ENCODE measurements around the gene PAPLN. TPM values are rescaled to one million over a fixed set of nuclear protein-coding genes. Genes with fewer than 3 reads are reported as not detected.

PAPLN gene
- total and polyA plus RNA-seq, 2 of the 13 experiments (the other 11 are each of a cell fraction or from before 2014, with no cell fraction given): not detected

DNA sequence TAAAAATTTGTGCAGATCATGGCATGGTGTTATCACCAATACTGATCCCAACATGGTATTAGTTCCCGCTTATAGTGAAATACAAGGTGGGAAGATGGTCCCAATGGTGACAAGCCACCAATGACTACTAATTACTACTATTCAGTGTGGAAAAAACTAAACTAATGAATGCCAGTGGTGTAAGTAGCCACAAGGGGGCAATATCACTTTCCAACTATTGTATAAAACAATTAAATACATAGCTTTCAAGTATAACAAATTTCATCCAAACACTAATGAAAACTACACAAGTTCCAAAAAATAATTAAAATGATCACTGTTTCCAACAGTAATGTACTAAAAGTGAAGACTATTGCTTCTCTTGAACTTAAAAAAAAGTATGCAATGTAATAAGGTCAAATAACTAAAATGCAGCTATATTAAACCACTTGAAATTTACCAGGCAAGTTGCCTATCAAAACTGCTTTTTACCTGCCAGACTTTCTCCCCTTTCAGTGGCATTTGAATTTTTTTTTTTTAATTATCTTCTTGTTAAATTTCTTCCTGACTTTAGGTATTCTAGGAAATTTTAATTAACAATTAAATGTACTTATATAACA is 58.0 kb downstream of the PAPLN start:
- no peak overlapping the region for H3K4me3 ChIP-seq (replicated peaks in 1 of 3; ENCODE audit: insufficient read depth in 1 of 3, low read depth in 2 of 3, low read length in 3 of 3)
- H4K20me1 ChIP-seq (ENCODE audit: insufficient read depth, low read length): no peaks in the 10 kb centered on the region
- no TSS peak for BruUV-seq (replicated peaks)
- ChIA-PET CTCF (ENCODE audit: low intra/inter-chr PET ratio, low total read pairs) (interaction anchor here (2.5 kb wide), 1 partner anchor 177 kb away, joined by 24 read pairs; no protein-coding TSS in a partner anchor), POLR2A (interaction anchor here (1.2 to 2.6 kb wide), 4 partner anchors 163 to 195 kb away, joined by 3 to 39 read pairs (median 16); partner anchors contain the start of genes NUMB and RIOX1)
- H3K4me2 ChIP-seq (ENCODE audit: low read depth, low read length): no peak overlapping the region
- FAIRE-seq (peak; percentile 18), DNase-seq (ENCODE audit: low spot score) (peak; percentile 27), ATAC-seq (no peak)
- H3K4me1 ChIP-seq (ENCODE audit: insufficient read depth, low read length): peaks cover 41% of the 10 kb centered on the region
- H3K79me2 ChIP-seq (ENCODE audit: insufficient read depth, low read length): no peaks in the 10 kb centered on the region
- intact Hi-C loops (cut with micrococcal nuclease; ENCODE audit: unreplicated experiment): loop anchor here (1.0 to 5.0 kb wide), 2 partner anchors 162 to 177 kb away; partner anchors contain the start of gene NUMB
- 82% methylated on average over 1 of the region's 1 CpG for WGBS (ENCODE audit: low lambda C conversion rate)
- H3K27me3 ChIP-seq (ENCODE audit: control insufficient read depth in 1 of 2, insufficient read depth in 2 of 2, low read length in 2 of 2): no peaks in the 10 kb centered on the region
- H3K36me3 ChIP-seq (replicated peaks in 1 of 2; ENCODE audit: control insufficient read depth in 1 of 2, insufficient read depth in 2 of 2, low read length in 2 of 2): peaks cover 0 to 20% of the 10 kb centered on the region in 2 experiments; a peak in 3 of 5 replicates
- no peak overlapping the region for H3K27ac ChIP-seq (ENCODE audit: extremely low read length, insufficient read depth, low read length)
- H2AFZ ChIP-seq (ENCODE audit: low read length): no peak overlapping the region
- H3K9ac ChIP-seq (ENCODE audit: insufficient read depth, low read depth, low read length): no peak overlapping the region
- H3K9me3 ChIP-seq (ENCODE audit: low read length): no peaks in the 10 kb centered on the region
- in situ Hi-C loops (cut with HindIII; ENCODE audit: extremely low pct_ligation_motif_present, low pct_unique_long_range_greater_than_20kb): loop anchor here (5.0 kb wide), 1 partner anchor 162 kb away; the partner anchor contains the start of gene NUMB
- TF ChIP-seq RAD21 (CRISPR knock-in tag; IDR thresholded peaks at IDR 0.05) (peak; percentile 41; the same call in 1 of the 2 replicates), ZSCAN9 (CRISPR knock-in tag; IDR thresholded peaks at IDR 0.05; ENCODE audit: borderline replicate concordance) (no peak), ZNF709 (CRISPR knock-in tag; IDR thresholded peaks at IDR 0.05) (no peak), RBAK (CRISPR knock-in tag; IDR thresholded peaks at IDR 0.05) (no peak), GPN1 (CRISPR knock-in tag; IDR thresholded peaks at IDR 0.05; ENCODE audit: borderline replicate concordance) (no peak), ZNF275 (CRISPR knock-in tag; IDR thresholded peaks at IDR 0.05; ENCODE audit: borderline replicate concordance) (no peak), ZNF3 (CRISPR knock-in tag; IDR thresholded peaks at IDR 0.05) (no peak), ZNF646 (CRISPR knock-in tag; IDR thresholded peaks at IDR 0.05) (no peak), STAG1 (CRISPR knock-in tag; IDR thresholded peaks at IDR 0.05) (peak; percentile 58), GATAD1 (CRISPR knock-in tag; IDR thresholded peaks at IDR 0.05) (no peak)
- TF ChIP-seq, protein P1, sequence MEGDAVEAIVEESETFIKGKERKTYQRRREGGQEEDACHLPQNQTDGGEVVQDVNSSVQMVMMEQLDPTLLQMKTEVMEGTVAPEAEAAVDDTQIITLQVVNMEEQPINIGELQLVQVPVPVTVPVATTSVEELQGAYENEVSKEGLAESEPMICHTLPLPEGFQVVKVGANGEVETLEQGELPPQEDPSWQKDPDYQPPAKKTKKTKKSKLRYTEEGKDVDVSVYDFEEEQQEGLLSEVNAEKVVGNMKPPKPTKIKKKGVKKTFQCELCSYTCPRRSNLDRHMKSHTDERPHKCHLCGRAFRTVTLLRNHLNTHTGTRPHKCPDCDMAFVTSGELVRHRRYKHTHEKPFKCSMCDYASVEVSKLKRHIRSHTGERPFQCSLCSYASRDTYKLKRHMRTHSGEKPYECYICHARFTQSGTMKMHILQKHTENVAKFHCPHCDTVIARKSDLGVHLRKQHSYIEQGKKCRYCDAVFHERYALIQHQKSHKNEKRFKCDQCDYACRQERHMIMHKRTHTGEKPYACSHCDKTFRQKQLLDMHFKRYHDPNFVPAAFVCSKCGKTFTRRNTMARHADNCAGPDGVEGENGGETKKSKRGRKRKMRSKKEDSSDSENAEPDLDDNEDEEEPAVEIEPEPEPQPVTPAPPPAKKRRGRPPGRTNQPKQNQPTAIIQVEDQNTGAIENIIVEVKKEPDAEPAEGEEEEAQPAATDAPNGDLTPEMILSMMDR (CRISPR knock-in tag; IDR thresholded peaks at IDR 0.05): peak; percentile 62
- TF ChIP-seq, protein P2, sequence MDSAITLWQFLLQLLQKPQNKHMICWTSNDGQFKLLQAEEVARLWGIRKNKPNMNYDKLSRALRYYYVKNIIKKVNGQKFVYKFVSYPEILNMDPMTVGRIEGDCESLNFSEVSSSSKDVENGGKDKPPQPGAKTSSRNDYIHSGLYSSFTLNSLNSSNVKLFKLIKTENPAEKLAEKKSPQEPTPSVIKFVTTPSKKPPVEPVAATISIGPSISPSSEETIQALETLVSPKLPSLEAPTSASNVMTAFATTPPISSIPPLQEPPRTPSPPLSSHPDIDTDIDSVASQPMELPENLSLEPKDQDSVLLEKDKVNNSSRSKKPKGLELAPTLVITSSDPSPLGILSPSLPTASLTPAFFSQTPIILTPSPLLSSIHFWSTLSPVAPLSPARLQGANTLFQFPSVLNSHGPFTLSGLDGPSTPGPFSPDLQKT (CRISPR knock-in tag; IDR thresholded peaks at IDR 0.05; ENCODE audit: borderline replicate concordance): no peak
